ENCODE results near the gene CTDSP1.

The CTDSP1 gene

DNA sequence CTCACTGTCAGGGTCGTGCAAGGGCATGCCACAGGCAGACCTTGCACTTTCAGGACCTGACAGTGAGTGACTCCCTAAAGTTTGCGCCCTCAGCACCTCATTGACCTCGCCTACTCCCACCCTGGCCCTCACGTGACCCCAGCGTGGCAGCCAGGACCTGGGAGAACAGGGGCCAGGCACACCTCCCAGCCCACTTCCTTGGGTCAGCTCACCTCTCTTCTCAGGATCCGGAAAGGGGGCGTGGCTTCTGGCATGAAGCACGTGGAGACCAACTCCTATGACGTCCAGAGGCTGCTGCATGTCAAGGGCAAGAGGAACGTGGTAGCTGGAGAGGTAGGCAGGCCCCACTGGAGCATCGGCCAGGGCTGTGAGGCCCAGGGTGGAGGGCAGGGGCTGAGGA is 28.1 kb downstream of the CTDSP1 start:
- DNase-seq = no peak

DNA sequence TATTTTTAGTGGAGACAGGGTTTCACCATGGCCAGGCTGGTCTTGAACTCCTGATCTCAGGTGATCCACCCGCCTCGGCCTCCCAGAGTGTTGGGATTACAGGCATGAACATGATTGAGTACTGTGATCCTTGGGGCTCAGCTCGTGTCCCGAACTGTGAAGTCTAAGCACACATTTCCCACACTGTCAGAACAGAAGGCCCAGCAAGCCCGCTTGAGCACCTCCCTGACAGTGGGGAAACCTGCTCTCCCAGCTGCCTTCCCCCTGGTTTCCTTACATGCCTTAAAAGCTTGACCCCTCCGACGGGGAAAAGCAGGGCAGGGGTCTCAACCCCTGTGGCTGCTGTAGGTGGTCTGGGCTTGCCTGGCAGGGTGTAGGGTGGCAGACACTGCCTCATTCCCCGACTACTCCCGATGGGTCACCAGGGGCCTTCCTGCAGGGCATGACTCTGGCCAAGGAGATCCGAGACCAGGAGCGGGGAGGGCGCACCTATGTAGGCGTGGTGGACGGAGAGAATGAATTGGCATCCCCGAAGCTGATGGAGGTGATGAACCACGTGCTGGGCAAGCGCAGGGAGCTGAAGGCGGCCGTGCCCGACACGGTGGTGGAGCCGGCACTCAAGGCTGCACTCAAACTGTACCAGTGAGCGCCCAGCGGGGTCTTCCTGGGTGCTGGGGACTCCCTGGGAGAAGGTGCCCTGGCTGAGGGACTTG is 29.3 kb downstream of the CTDSP1 start:
- no peak for DNase-seq

DNA sequence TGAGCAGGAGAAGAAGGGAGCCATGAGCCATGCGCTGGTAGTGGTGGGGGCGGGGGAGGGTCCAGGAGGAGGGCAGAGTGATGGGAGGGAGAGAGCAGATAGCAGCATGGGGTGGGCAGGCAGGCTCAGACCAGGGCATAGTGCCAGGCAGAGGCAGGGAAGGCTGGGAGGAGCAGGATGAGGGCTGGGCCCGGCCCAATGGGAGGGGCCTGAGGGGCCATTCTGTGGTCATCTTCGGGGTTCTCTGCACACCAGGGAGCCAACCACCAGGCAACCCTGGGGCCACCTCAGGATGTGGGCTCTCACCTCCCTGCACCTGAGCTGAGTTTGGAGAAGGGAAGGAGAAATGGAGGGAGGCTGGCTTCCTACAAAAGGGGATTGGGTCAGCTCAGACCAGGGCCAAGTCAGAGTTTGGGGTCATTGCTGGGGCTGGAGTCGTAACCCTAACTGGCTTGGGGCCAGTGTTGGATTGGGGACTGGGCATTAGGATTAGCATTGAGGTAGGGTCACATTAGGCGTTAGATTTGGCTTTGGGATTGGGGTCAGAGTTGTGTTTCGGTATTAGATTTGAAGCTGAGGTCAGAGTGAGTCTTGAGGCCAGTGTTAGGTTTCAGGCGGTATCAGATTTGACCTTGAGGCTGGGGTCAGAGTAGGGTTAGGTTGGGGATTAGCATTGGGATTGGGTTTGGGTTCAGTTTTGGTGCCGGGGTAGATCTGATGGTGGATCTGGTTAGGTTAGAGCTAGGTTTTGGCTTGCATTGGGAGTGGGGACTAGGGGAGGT is 30.4 kb downstream of the CTDSP1 start:
- DNase-seq = no peak

DNA sequence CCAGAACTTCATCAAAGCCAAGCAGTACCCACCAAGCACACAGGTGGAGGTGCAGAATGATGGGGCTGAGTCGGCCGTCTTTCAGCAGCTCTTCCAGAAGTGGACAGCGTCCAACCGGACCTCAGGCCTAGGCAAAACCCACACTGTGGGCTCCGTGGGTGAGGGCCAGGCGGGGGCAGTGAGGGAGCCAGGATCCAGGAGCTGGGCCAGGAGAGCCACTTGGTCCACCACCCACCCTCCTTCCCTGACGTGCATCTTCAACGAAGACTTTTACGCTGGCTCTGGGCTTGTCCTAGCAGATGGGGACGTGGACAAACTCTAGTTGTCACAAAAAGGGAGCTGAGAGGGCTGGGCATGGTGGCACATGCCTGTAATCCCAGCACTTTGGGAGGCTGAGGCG is 31.1 kb downstream of the CTDSP1 start:
- DNase-seq = no peak

DNA sequence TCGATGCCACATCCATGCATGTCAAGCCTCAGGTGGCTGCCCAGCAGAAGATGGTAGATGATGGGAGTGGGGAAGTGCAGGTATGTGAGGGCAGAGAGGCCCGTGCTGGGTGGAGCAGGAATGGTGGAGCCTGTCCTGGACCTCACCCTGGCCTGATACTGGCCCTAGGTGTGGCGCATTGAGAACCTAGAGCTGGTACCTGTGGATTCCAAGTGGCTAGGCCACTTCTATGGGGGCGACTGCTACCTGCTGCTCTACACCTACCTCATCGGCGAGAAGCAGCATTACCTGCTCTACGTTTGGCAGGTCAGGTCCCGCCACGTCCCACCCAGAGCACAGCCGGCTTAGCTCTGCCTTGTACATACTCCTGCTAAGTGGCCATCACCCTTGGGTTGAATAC is 32.2 kb downstream of the CTDSP1 start:
- DNase-seq = no peak

DNA sequence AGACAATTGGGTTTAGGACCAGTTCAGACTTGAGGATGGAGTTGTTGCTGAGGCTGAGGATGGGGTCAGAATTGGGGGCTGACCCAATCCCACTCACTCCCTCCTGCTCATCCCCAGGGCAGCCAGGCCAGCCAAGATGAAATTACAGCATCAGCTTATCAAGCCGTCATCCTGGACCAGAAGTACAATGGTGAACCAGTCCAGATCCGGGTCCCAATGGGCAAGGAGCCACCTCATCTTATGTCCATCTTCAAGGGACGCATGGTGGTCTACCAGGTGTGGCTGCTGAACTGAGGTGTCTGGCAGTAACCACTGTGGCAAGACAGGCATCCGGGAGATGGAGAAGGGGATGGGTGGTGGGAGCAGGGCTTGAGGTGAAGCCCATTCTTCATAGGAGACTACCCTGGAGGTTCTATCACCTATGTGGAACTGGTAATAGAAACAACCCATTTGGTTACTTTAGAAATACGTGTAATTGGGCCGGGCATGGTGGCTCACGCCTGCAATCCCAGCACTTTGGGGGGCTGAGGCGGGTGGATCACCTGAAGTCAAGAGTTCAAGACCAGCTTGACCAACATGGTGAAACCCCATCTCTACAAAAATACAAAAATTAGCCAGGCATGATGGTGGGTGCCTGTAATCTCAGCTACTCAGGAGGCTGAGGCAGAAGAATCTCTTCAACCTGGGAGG is 33.2 kb downstream of the CTDSP1 start:
- DNase-seq = no peak

DNA sequence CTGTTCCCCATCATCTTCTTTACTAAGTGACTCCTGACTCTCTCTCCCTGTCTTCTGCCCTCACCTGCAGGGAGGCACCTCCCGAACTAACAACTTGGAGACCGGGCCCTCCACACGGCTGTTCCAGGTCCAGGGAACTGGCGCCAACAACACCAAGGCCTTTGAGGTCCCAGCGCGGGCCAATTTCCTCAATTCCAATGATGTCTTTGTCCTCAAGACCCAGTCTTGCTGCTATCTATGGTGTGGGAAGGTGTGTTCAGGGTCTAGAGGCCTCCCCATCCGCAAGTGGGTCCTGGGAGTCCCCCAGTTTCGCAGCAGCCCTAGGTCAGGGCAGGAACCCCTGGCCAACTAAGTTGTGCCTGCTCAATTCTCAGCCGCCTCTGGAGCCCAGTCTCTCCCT is 34.8 kb downstream of the CTDSP1 start:
- DNase-seq = no peak

DNA sequence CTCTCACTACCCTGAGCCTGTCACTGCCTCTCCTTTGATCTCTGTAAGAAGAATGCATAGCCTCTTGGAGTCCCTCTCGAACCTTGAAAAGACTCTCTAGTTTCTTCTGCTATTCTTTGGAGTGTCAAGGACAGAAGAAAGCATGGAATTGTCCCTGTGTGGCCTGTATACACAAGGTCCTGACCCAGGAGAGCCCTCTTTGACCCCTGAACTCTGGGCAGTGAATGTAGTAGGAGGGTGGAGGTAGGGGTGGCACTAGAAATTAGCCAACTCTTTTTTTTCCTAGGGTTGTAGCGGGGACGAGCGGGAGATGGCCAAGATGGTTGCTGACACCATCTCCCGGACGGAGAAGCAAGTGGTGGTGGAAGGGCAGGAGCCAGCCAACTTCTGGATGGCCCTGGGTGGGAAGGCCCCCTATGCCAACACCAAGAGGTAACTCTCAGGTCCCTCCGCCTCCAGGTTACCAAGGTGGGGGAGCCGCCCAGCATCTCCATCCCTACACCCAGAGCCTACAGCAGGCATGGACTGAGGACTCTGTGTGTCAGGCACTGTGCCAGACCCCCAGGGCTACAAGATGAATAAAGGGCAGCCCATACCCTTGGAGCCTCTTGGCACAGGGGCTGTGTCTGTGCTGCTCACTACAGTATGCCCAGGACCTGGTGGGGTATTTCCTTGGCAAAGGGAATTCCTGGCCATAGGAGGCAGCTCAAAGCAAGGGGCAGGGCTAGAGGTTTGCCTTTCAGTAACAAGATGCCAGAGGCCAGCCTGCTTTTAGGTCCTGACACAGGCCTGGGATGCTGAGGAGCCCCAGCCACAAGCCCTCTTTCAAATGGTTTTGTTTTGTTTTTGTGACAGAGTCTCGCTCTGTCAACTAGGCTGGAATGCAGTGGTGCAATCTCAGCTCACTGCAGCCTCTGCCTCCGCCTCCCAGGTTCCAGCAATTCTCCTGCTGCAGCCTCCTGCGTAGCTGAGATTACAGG is 35.6 kb downstream of the CTDSP1 start:
- no peak for DNase-seq

DNA sequence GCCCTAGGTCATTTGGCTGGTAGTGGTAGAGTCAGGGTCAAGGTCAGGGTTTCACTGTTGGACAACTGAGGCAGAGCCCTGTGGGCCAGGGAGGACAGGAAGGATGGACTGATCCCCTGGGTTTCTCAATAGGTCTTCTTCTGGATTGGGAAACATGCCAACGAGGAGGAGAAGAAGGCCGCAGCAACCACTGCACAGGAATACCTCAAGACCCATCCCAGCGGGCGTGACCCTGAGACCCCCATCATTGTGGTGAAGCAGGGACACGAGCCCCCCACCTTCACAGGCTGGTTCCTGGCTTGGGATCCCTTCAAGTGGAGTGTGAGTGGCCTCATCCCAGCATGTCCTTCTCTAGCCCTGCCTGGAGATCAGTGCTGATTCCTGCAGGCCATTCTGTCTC is 37.3 kb downstream of the CTDSP1 start:
- DNase-seq = no peak

DNA sequence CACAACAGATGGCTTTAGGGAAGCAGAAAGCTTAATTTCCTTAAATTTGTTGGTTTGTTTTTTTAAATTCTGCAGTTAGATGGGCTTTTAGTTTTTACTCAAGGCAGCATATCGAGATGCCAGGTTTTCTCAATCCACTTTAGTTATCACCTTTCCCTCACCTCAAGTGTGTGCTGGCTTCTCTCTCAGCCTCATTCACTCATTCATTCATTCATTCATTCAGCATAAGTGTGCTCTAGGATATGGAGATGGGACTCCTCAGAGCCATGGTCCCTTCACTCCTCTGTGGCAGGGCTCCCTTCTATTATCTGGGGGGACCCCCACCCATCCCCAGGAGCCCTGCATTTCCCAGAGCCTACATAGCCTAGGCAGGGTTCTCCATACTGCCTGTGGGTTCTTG is 38.3 kb downstream of the CTDSP1 start:
- no peak for DNase-seq

DNA sequence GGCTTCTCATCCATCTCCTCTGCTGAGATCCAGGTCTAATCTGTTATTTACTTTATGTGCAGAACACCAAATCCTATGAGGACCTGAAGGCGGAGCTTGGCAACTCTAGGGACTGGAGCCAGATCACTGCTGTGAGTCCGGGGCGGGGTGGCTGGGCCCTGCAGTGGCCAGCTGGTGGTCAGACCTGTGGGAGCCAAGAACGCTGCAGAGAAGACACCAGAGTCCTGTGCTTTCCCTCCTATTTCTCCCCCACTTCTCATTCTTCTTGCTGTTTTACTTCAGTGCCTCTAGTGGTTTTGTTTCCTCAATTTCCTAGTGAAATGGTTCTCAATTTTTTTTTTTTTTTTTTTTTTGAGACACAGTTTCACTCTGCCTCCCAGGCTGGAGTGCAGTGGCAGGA is 38.9 kb downstream of the CTDSP1 start:
- DNase-seq = no peak

DNA sequence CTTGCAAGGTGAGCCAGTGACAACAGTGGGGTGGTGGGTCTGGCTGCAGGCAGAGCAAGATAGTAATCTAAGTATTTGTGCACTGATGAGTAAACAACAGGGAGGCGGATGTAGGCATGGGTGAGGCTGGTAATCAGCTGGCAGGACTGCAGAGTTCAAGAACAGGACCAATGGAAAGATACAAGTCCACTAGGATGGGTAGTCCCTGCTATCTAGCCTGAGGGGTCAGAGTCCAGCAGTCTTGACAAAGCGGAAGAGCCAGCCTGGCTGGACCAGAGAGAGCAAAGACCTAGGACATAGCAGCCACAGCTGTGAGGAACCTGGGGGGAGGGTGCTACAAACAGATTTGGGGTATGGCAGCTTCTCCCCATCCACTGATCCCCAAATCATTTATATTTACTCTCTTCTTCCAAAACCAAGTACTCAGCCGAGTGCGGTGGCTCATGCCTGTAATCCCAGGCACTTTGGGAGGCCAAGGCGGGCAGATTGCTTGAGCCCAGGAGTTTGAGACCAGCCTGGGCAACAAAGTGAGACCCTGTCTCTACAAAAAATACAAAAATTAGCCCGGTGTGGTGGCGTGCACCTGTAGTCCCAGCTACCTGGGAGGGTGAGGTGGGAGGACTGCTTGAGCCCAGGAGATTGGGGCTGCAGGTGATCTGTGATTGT is 45.2 kb downstream of the CTDSP1 start:
- no peak for DNase-seq

DNA sequence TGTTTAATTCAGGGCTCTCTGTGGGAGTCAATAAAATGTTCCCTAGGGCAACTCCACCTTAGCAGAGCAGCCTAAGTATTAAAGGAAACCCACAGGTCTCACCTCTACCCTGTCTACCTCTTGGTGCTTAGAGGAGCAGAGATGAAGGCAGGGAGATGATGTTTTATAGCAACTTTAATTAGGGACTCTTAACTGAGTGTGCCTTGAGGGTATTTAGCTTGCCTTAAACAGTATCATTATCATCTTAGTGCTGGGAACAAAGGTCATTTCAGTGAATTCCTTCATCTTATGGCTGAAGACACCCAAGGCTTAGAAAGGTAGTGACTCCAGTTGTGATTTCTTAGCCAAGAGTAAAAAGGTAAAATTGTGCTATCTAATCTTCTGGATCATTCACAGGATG is 45.9 kb downstream of the CTDSP1 start:
- no peak for DNase-seq

DNA sequence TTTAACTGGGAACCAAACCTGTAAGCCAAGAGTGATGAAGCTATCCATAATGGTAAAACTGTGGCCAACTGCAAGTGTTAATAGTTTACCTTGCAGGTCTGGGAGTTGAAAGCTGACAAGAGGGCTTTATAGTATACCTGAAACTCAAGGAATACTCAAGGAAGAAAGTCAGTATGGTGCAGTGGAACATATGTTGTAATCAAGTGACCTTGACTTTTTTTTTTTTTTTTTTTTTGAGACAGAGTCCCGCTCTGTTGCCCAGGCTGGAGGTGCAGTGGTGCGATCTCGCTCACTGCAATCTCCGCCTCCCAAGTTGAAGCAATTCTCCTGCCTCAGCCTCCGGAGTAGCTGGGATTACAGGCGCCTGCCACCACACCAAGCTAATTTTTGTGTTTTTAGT is 46.9 kb downstream of the CTDSP1 start:
- no peak for DNase-seq

DNA sequence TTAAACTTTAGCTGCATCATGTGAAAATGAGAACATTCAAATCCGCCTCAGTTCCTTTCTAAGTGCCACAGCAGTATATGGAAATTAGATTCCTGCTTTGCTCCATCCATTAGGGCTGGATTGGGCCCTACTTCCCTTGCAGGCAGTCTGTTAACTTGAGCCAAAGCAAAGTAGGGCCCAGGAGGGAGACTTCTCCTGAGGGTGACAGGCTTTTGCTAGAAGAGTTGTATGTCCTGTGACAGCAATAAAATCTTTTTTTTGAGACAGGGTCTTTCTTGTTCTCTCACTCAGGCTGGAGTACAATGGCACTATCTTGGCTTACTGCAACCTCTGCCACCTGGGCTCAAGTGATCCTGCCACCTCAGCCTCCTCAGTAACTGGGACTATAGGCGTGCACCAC is 47.4 kb downstream of the CTDSP1 start:
- DNase-seq = no peak

DNA sequence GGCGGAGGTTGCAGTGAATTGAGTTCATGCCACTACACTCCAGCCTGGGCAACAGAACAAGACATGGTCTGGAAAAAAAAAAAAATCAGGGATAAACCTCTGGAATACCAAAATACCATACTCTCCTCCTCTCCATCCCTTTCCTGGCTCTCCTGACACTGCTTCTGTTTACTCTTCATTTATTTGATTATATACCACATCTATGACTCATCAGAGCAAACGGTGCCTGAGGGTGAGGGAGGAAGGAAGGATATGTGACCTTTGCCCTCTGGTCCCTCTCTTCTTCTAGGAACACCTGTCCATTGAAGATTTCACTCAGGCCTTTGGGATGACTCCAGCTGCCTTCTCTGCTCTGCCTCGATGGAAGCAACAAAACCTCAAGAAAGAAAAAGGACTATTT is 49.3 kb downstream of the CTDSP1 start:
- DNase-seq = no peak

DNA sequence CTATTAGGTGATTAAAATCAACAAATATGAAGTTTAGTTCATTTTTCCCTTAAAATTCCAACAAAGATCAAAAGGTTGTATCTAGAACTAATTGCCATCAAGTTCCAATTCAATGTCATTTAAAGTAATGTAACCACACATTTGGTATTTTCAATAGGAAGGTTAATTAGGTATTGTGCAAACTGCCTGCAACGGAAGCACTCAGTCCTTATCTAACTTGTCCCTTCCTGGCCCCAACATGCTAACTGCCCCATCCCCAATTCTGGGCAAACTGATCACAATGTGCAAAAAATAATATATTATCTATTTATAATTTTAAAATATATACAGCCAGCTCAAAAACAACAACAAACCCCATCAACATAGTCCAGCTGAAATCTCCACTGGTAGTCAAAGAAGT is 52.4 kb downstream of the CTDSP1 start:
- DNase-seq = no peak

Data from NCI-H2171 (cell line).